CD14-positive monocyte (primary cell): Measurements from ENCODE around the gene CENPX. TPM values are rescaled to one million over a fixed set of nuclear protein-coding genes. Genes with fewer than 3 reads are reported as not detected.

ENCODE experiments used
- DNase-seq, 3 donors: peaks; one replicate each; pipeline ENCODE4 v3.0.0-alpha.2; 2011 to 2022
- H2AFZ ChIP-seq: 2 replicates; pipeline ENCODE4 v1.6.0; 2012; ENCODE audit warnings: mild to moderate bottlenecking, low read depth, low read length, inconsistent platforms; ENCODE audit not compliant: insufficient read depth, poor library complexity, severe bottlenecking
- H3K27ac ChIP-seq, 2 donors: 1 replicate in 1 of 2; 2 replicates in 1 of 2; pipeline ENCODE4 v1.5.1; 2012 to 2013; ENCODE audit warnings: low read length in 2 of 2, control low read depth in 1 of 2, inconsistent platforms in 1 of 2, low read depth in 1 of 2, mild to moderate bottlenecking in 1 of 2
- H3K27me3 ChIP-seq, 2 donors: one replicate each; pipeline versions ENCODE4 v1.6.0 to v1.6.1; 2011 to 2013; ENCODE audit warnings: low read length in 2 of 2; ENCODE audit not compliant: control insufficient read depth in 2 of 2, insufficient read depth in 2 of 2
- H3K36me3 ChIP-seq, 2 donors: replicated peaks in 1 of 2; 1 replicate in 1 of 2; 2 replicates in 1 of 2; pipeline versions ENCODE4 v1.5.1 to v1.6.1; 2012 to 2013; ENCODE audit warnings: low read length in 2 of 2, control low read depth in 1 of 2, inconsistent platforms in 1 of 2, mild to moderate bottlenecking in 1 of 2; ENCODE audit not compliant: insufficient read depth in 2 of 2, control insufficient read depth in 1 of 2
- H3K4me1 ChIP-seq, 2 donors: 1 replicate in 1 of 2; 2 replicates in 1 of 2; pipeline versions ENCODE4 v1.5.1 to v1.6.1; 2012 to 2013; ENCODE audit warnings: low read length in 2 of 2, control low read depth in 1 of 2, inconsistent platforms in 1 of 2, mild to moderate bottlenecking in 1 of 2, moderate library complexity in 1 of 2; ENCODE audit not compliant: insufficient read depth in 2 of 2, control insufficient read depth in 1 of 2
- H3K4me2 ChIP-seq: replicated peaks from 2 replicates; pipeline ENCODE3; 2012; ENCODE audit warnings: low read length, moderate library complexity, mild to moderate bottlenecking; ENCODE audit not compliant: poor library complexity, severe bottlenecking; ENCODE audit errors: extremely low read depth
- H3K4me3 ChIP-seq, 3 experiments: fragments of 200-600 bp in 1 of 3; sonication (generic) in 1 of 3; replicated peaks in 1 of 3; 1 replicate in 2 of 3; 2 replicates in 1 of 3; pipeline ENCODE4 v1.5.1; 2011 to 2013; ENCODE audit warnings: low read length in 3 of 3, mild to moderate bottlenecking in 3 of 3, control low read depth in 2 of 3, low read depth in 2 of 3, inconsistent platforms in 1 of 3, moderate library complexity in 1 of 3
- H3K79me2 ChIP-seq: 2 replicates; pipeline ENCODE4 v1.6.0; 2012; ENCODE audit warnings: mild to moderate bottlenecking, control low read depth, inconsistent platforms, low read length, moderate library complexity; ENCODE audit not compliant: insufficient read depth
- H3K9ac ChIP-seq: 2 replicates; pipeline ENCODE4 v1.6.0; 2017; ENCODE audit warnings: low read length, mild to moderate bottlenecking; ENCODE audit not compliant: insufficient read depth, poor library complexity, severe bottlenecking
- H3K9me3 ChIP-seq, 2 donors: replicated peaks in 1 of 2; 1 replicate in 1 of 2; 2 replicates in 1 of 2; pipeline versions ENCODE4 v1.5.1 to v1.6.1; 2012 to 2013; ENCODE audit warnings: low read length in 2 of 2, control low read depth in 1 of 2; ENCODE audit not compliant: control insufficient read depth in 1 of 2, insufficient read depth in 1 of 2
- H4K20me1 ChIP-seq: 2 replicates; pipeline ENCODE4 v1.6.0; 2012; ENCODE audit warnings: mild to moderate bottlenecking, low read length, control low read depth, moderate library complexity; ENCODE audit not compliant: insufficient read depth
- H3K27ac Mint-ChIP-seq, 7 donors: one replicate each; pipeline ENCODE4 v1.8.0; 2020; ENCODE audit warnings: mild to moderate bottlenecking in 7 of 7, mixed read lengths in 7 of 7, moderate library complexity in 6 of 7, inconsistent platforms in 2 of 7
- H3K27me3 Mint-ChIP-seq, 3 donors: one replicate each; pipeline ENCODE4 v1.8.0; 2021 to 2022; ENCODE audit warnings: low read depth in 3 of 3, mild to moderate bottlenecking in 3 of 3, mixed read lengths in 3 of 3, moderate library complexity in 3 of 3, inconsistent platforms in 1 of 3
- H3K36me3 Mint-ChIP-seq, 2 donors: one replicate each; pipeline ENCODE4 v1.8.0; 2020; ENCODE audit warnings: mixed read lengths in 2 of 2, inconsistent platforms in 1 of 2, mild to moderate bottlenecking in 1 of 2
- H3K4me1 Mint-ChIP-seq: one replicate; pipeline ENCODE4 v1.8.0; 2020; ENCODE audit warnings: mild to moderate bottlenecking, mixed read lengths
- H3K4me3 Mint-ChIP-seq, 2 donors: one replicate each; pipeline ENCODE4 v1.8.0; 2020; ENCODE audit warnings: mild to moderate bottlenecking in 2 of 2, mixed read lengths in 2 of 2, moderate library complexity in 1 of 2
- H3K9me3 Mint-ChIP-seq, 7 donors: one replicate each; pipeline ENCODE4 v1.8.0; 2020 to 2022; ENCODE audit warnings: mixed read lengths in 7 of 7, mild to moderate bottlenecking in 6 of 7, moderate library complexity in 6 of 7, inconsistent platforms in 2 of 7
- CTCF ChIP-seq: fragments of 200-600 bp; IDR thresholded peaks from one replicate; pipeline ENCODE4 v1.8.0; 2022; ENCODE audit warnings: antibody characterized with exemption, mild to moderate bottlenecking
- whole genome bisulfite sequencing: methylation state at CpG from one replicate; pipeline ENCODE4 v1.1.5; 2013; ENCODE audit warnings: missing lambda C conversion rate; ENCODE audit not compliant: insufficient coverage; 5-methylcytosine and 5-hydroxymethylcytosine counted together
- intact Hi-C, 2 donors: fragments of 100-400 bp; cut with micrococcal nuclease; formaldehyde crosslinking; loops; one replicate each; pipeline versions ENCODE4 v1.15.0 to v1.15.1; 2023
- polyA plus RNA-seq, 3 donors: library from polyadenylated mRNA; depleted of rRNA in 1 of 3; unstranded in 2 of 3; stranded (reverse) in 1 of 3; fragments of 300-500 nt in 2 of 3; fragments of >200 nt in 1 of 3; fragmentation: Illumina TruSeq in 2 of 3; gene quantifications; 1 replicate in 2 of 3; 2 replicates in 1 of 3; pipeline ENCODE4 v1.2.3, GENCODE V29; 2012 to 2021

Gene CENPX
- polyA plus RNA-seq, 3 donors = 47.7 to 57.0 (median 55.9) TPM

- Histone ChIP-seq H3K36me3 (peaks cover 0 to 7% of the 10 kb centered on the region in 2 donors), H3K9ac (no peak overlapping the region), H3K27me3 (peaks cover 6 to 10% of the 10 kb centered on the region in 2 donors), H3K4me1 (peaks cover 36 to 51% of the 10 kb centered on the region in 2 donors), H3K4me3 (no peak overlapping the region), H3K79me2 (peaks cover 3% of the 10 kb centered on the region), H4K20me1 (peaks cover 11% of the 10 kb centered on the region), H3K27ac (no peak overlapping the region), H3K9me3 (no peaks in the 10 kb centered on the region), H3K4me2 (no peak overlapping the region), H2AFZ (no peak overlapping the region)
- H3K27ac Mint-ChIP-seq = no peak overlapping the region
- DNase-seq = no peak
- no peak for TF ChIP-seq CTCF
- 100% methylated on average over 4 of the region's 8 CpGs for WGBS
- intact Hi-C loops = loop anchor here (5.0 to 10.0 kb wide), 4 partner anchors 59 to 419 kb away; partner anchors contain the start of genes CYBC1 (in 1 of the 2), FASN (in 1 of the 2), NARF (in 1 of the 2) and SLC25A10 (in 1 of the 2)
- H3K36me3 Mint-ChIP-seq = peaks cover 11 to 19% of the 10 kb centered on the region in 2 donors
- peak overlapping the region in 1 of 2 donors; percentile 31 for H3K4me3 Mint-ChIP-seq
- peaks cover 29% of the 10 kb centered on the region for H3K4me1 Mint-ChIP-seq
- H3K27me3 Mint-ChIP-seq = peaks cover 10 to 22% (median 13%) of the 10 kb centered on the region in 3 donors
- peaks cover 0 to 5% (median 0%) of the 10 kb centered on the region in 7 donors for H3K9me3 Mint-ChIP-seq
Observed at GRCh38 chr17:82035488-82035887, 12.8 kb upstream of the CENPX start.

GRCh38 chr17:82034371-82035011, 11.8 kb upstream of the CENPX start:
- Histone ChIP-seq H3K4me1 (peaks cover 44 to 61% of the 10 kb centered on the region in 2 donors), H3K9ac (no peak overlapping the region), H3K36me3 (peaks cover 0 to 7% of the 10 kb centered on the region in 2 donors), H3K27me3 (peaks cover 6 to 10% of the 10 kb centered on the region in 2 donors), H3K4me2 (no peak overlapping the region), H4K20me1 (peaks cover 16% of the 10 kb centered on the region), H3K9me3 (no peaks in the 10 kb centered on the region), H3K79me2 (peaks cover 3% of the 10 kb centered on the region), H3K27ac (no peak overlapping the region), H3K4me3 (no peak overlapping the region), H2AFZ (no peak overlapping the region)
- peaks cover 13 to 22% of the 10 kb centered on the region in 2 donors for H3K36me3 Mint-ChIP-seq
- H3K9me3 Mint-ChIP-seq = peaks cover 0 to 5% (median 0%) of the 10 kb centered on the region in 7 donors
- DNase-seq = no peak
- H3K27me3 Mint-ChIP-seq = peaks cover 11 to 23% (median 15%) of the 10 kb centered on the region in 3 donors
- H3K27ac Mint-ChIP-seq = no peak overlapping the region
- intact Hi-C loops = loop anchor here (5.0 to 10.0 kb wide), 4 partner anchors 60 to 420 kb away; partner anchors contain the start of genes CYBC1 (in 1 of the 2), FASN (in 1 of the 2), NARF (in 1 of the 2) and SLC25A10 (in 1 of the 2)
- H3K4me3 Mint-ChIP-seq = no peak overlapping the region
- TF ChIP-seq CTCF = no peak
- H3K4me1 Mint-ChIP-seq = peaks cover 33% of the 10 kb centered on the region
- WGBS = 94% methylated on average over 18 of the region's 23 CpGs
